Esophagus squamous epithelium (tissue), 5 donors: Measurements from ENCODE around the gene SH3PXD2A. TPM values are rescaled to one million over a fixed set of nuclear protein-coding genes. Genes with fewer than 3 reads are reported as not detected.

Source experiments
- DNase-seq: peaks from one replicate; lab custom pipeline; 2025; lab: John Stamatoyannopoulos, UW
- H3K27ac ChIP-seq, 4 donors: fragments of 200-600 bp; sonication (generic); one replicate each; pipeline ENCODE4 v1.5.1; 2016 to 2019; ENCODE audit warnings: mild to moderate bottlenecking in 1 of 4
- H3K27me3 ChIP-seq, 4 donors: fragments of 200-600 bp; sonication (generic); 1 replicate in 3 of 4; 2 replicates in 1 of 4; pipeline versions ENCODE4 v1.5.1 to v1.6.0; 2017 to 2021; ENCODE audit warnings: antibody characterized with exemption in 1 of 4
- H3K36me3 ChIP-seq, 3 donors: fragments of 200-600 bp; sonication (generic); one replicate each; pipeline ENCODE4 v1.5.1; 2016 to 2019
- H3K4me1 ChIP-seq, 3 donors: fragments of 200-600 bp; sonication (generic); one replicate each; pipeline ENCODE4 v1.5.1; 2017 to 2019
- H3K4me3 ChIP-seq, 4 donors: fragments of 200-600 bp; sonication (generic); 1 replicate in 3 of 4; 2 replicates in 1 of 4; pipeline ENCODE4 v1.5.1; 2016 to 2019; ENCODE audit warnings: mild to moderate bottlenecking in 2 of 4, moderate library complexity in 1 of 4
- H3K9me3 ChIP-seq, 3 donors: fragments of 200-600 bp; sonication (generic); one replicate each; pipeline ENCODE4 v1.5.1; 2016 to 2019
- POLR2A ChIP-seq, 4 donors: fragments of 450-650 bp; IDR thresholded peaks; one replicate each; pipeline ENCODE4 v1.6.1; 2017; ENCODE audit warnings: antibody characterized with exemption in 4 of 4, mild to moderate bottlenecking in 4 of 4, moderate library complexity in 3 of 4
- WGBS, 2 donors: methylation state at CpG; one replicate each; pipeline ENCODE4 v1.1.5; 2018; 5-methylcytosine and 5-hydroxymethylcytosine counted together
- intact Hi-C: fragments of 100-400 bp; cut with DNase I; formaldehyde crosslinking; loops from one replicate; pipeline ENCODE4 v1.15.0; 2022
- total RNA-seq, 4 donors: library from RNA; depleted of rRNA; stranded (reverse); fragments of >200 nt; gene quantifications; one replicate each; pipeline ENCODE4 v1.1.0, GENCODE V29; 2016
- TF ChIP-seq, protein P1 (sequence below), 6 experiments: fragments of 450-650 bp in 4 of 6; fragments of 200-600 bp in 2 of 6; sonication (generic) in 2 of 6; IDR thresholded peaks; one replicate each; pipeline ENCODE4 v1.5.1; 2016 to 2019; ENCODE audit warnings: antibody characterized with exemption in 6 of 6, mild to moderate bottlenecking in 4 of 6, moderate library complexity in 4 of 6
- donor health status: DM: yes; HTN: yes; CAD: no.

The SH3PXD2A gene
- total RNA-seq, 4 donors from 2014 or later: 25.1 to 57.8 (median 42.7) TPM

DNA sequence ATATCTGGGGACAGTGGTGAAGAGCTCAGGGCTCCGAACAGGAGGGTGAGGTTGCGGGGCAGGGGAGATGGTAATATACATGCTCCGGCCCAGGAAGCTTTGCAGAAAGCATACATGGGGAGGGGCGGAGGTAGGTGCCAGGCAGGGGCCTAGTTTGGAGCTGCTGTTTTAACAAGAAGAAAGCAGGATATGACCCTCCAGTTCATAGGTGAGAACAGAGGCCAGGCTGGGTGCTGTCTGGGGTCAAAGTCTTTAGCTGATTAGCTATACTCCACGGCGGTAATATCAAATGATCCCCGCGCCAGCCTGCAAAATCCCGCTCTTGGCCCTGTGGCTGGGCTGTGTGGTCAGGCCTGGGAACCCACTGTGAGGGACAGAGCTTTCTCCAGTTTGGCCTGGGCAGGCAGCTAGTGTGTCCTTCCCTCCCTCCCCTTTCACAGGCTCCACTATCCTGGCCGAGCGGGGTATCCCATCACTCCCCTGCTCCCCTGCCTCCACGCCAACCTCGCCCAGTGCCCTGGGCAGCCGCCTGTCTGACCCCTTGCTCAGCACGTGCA, 266.2 kb downstream of the SH3PXD2A start:
- DNase-seq: no peak
- Histone ChIP-seq H3K4me1 (peaks cover 2 to 8% (median 4%) of the 10 kb centered on the region in 3 donors), H3K9me3 (no peaks in the 10 kb centered on the region), H3K27me3 (peaks cover 0 to 12% (median 0%) of the 10 kb centered on the region in 4 donors), H3K36me3 (peaks cover 0 to 19% (median 0%) of the 10 kb centered on the region in 3 donors), H3K27ac (no peak overlapping the region), H3K4me3 (no peak overlapping the region)
- intact Hi-C loops: no loop called here
- whole genome bisulfite sequencing, 2 donors: 87 to 94% methylated on average over 9 to 14 of the region's 15 CpGs
- TF ChIP-seq, protein P1, sequence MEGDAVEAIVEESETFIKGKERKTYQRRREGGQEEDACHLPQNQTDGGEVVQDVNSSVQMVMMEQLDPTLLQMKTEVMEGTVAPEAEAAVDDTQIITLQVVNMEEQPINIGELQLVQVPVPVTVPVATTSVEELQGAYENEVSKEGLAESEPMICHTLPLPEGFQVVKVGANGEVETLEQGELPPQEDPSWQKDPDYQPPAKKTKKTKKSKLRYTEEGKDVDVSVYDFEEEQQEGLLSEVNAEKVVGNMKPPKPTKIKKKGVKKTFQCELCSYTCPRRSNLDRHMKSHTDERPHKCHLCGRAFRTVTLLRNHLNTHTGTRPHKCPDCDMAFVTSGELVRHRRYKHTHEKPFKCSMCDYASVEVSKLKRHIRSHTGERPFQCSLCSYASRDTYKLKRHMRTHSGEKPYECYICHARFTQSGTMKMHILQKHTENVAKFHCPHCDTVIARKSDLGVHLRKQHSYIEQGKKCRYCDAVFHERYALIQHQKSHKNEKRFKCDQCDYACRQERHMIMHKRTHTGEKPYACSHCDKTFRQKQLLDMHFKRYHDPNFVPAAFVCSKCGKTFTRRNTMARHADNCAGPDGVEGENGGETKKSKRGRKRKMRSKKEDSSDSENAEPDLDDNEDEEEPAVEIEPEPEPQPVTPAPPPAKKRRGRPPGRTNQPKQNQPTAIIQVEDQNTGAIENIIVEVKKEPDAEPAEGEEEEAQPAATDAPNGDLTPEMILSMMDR (IDR thresholded peaks at IDR 0.05): no peak
- no peak for TF ChIP-seq POLR2A (IDR thresholded peaks at IDR 0.05)

DNA sequence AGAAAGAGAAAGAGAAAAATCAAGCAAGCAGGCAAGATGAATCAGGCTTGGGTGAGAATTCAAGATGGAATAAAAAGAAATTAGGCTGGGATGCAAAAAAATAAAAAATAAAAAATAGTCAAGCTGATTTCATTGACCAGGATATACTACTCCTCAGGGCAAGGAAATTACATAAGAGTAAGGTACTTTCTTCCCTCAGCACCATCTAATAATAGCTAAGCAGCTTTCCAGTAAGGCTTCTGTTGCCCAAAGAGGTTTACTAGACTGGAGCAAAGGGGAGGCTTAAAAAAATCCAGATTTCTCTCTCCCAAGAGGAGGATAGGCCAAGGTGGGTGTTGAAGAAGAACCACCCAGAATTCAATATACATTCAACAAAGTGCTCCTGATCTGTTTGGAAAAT, 268.3 kb downstream of the SH3PXD2A start:
- H3K27me3 ChIP-seq: peaks cover 0 to 22% (median 0%) of the 10 kb centered on the region in 4 donors
- peaks cover 0 to 13% (median 0%) of the 10 kb centered on the region in 3 donors for H3K36me3 ChIP-seq
- intact Hi-C loops: no loop called here
- H3K4me3 ChIP-seq: no peak overlapping the region
- no peak for DNase-seq
- TF ChIP-seq, protein P1 (IDR thresholded peaks at IDR 0.05): no peak
- no peak for TF ChIP-seq POLR2A (IDR thresholded peaks at IDR 0.05)
- peaks cover 4 to 12% (median 5%) of the 10 kb centered on the region in 3 donors for H3K4me1 ChIP-seq
- no peak overlapping the region for H3K27ac ChIP-seq
- H3K9me3 ChIP-seq: no peaks in the 10 kb centered on the region

GRCh38 chr10:103585011-103585405, 270.4 kb downstream of the SH3PXD2A start:
- no peak for TF ChIP-seq POLR2A (IDR thresholded peaks at IDR 0.05)
- TF ChIP-seq, protein P1 (IDR thresholded peaks at IDR 0.05): no peak
- 87 to 100% methylated on average over 3 to 6 of the region's 32 CpGs for WGBS, 2 donors
- H3K36me3 ChIP-seq: peaks cover 0 to 13% (median 0%) of the 10 kb centered on the region in 3 donors
- no peak overlapping the region for H3K27ac ChIP-seq
- no peaks in the 10 kb centered on the region for H3K9me3 ChIP-seq
- H3K27me3 ChIP-seq: peaks cover 0 to 25% (median 0%) of the 10 kb centered on the region in 4 donors
- H3K4me3 ChIP-seq: peak overlapping the region in 2 of 4 donors; percentile 54 to 69
- intact Hi-C loops: no loop called here
- no peak for DNase-seq
- peaks cover 4 to 18% (median 5%) of the 10 kb centered on the region in 3 donors for H3K4me1 ChIP-seq

GRCh38 chr10:103584216-103585010, 271.0 kb downstream of the SH3PXD2A start:
- Histone ChIP-seq H3K4me3 (peak overlapping the region; percentile 20 to 69 (median 45)), H3K36me3 (peaks cover 0 to 13% (median 0%) of the 10 kb centered on the region in 3 donors), H3K27ac (peak overlapping the region in 2 of 4 donors; percentile 21 to 39), H3K9me3 (no peaks in the 10 kb centered on the region), H3K27me3 (peaks cover 0 to 25% (median 0%) of the 10 kb centered on the region in 4 donors), H3K4me1 (peaks cover 4 to 20% (median 5%) of the 10 kb centered on the region in 3 donors)
- DNase-seq: no peak
- intact Hi-C loops: no loop called here
- TF ChIP-seq POLR2A (IDR thresholded peaks at IDR 0.05): no peak
- TF ChIP-seq, protein P1 (IDR thresholded peaks at IDR 0.05): no peak
- 17 to 43% methylated on average over 4 to 45 of the region's 111 CpGs for WGBS, 2 donors

GRCh38 chr10:103583871-103584215, 271.5 kb downstream of the SH3PXD2A start:
- no peak overlapping the region for H3K27ac ChIP-seq
- intact Hi-C loops: no loop called here
- H3K36me3 ChIP-seq: peaks cover 0 to 13% (median 0%) of the 10 kb centered on the region in 3 donors
- H3K27me3 ChIP-seq: peaks cover 0 to 27% (median 0%) of the 10 kb centered on the region in 4 donors
- WGBS, 2 donors: 70 to 71% methylated on average over 8 of the region's 8 CpGs
- no peaks in the 10 kb centered on the region for H3K9me3 ChIP-seq
- TF ChIP-seq, protein P1 (IDR thresholded peaks at IDR 0.05): no peak
- no peak for TF ChIP-seq POLR2A (IDR thresholded peaks at IDR 0.05)
- no peak for DNase-seq
- H3K4me1 ChIP-seq: peaks cover 4 to 20% (median 5%) of the 10 kb centered on the region in 3 donors
- H3K4me3 ChIP-seq: peak overlapping the region; percentile 20 to 69 (median 45)
